GM13977 (cell line): ENCODE data around the gene GALNT16.
A peak's percentile ranks its signal among the peaks of the same experiment; 100 is the strongest.

Experiments used
- DNase-seq: peaks from one replicate; pipeline ENCODE4 v3.0.0; 2012; ENCODE audit warnings: low spot score
- CTCF ChIP-seq: IDR thresholded peaks from 2 replicates; pipeline ENCODE4 v1.5.1; 2012; ENCODE audit warnings: mild to moderate bottlenecking, control low read depth; ENCODE audit not compliant: insufficient read depth; ENCODE audit errors: extremely low read depth, missing control alignments
- in situ Hi-C: fragments of 300-500 bp; cut with MboI; formaldehyde crosslinking; loops from one replicate; pipeline ENCODE4 v1.12.0; 2022; ENCODE audit warnings: low sequenced_read_pairs, low pct_unique_long_range_greater_than_20kb, mixed read lengths, inconsistent platforms; ENCODE audit not compliant: unreplicated experiment

The GALNT16 gene

GRCh38 chr14:69281450-69282169, 21.7 kb downstream of the GALNT16 start:
- DNase-seq, result peak; percentile 65
- in situ Hi-C loops, result no loop called here
- TF ChIP-seq CTCF, result no peak

DNA sequence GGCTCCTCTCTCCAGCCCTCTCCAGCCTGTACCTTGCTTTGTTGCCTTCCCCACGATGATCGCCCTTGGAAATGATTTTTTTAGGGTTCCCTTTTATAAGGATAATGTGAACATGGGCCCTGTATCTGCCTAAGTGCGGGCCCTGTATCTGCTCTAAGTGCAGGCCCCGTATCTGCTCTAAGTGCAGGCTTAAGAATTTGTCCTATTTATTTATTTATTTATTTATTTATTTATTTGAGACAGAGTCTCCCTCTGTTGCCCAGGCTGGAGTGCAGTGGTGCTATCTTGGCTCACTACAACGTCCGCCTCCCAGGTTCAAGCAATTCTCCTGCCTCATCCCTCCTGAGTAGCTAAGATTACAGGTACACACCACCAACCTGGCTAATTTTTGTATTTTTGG, 22.5 kb downstream of the GALNT16 start:
- no peak for TF ChIP-seq CTCF
- no peak for DNase-seq
- in situ Hi-C loops, result no loop called here

DNA sequence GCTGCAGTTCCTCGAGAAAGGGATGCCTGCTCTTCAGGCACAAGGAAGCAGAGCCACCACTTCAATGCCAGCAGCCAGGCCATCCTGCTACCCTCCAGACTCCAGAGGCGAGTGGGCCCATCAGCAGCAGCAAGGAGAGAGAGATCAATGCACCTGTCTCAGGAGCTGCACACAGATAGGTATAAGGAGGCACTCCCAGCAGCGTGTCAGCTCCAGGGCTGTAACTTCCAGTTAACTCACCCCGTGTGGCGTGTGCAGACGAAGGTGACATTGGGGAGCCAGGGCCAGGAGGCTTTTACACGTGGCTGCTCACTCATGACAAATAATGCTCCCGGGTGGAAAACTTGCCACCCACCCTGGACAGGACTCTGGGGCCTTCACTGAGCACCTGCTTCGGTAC, 24.2 kb downstream of the GALNT16 start:
- in situ Hi-C loops, result no loop called here
- no peak for DNase-seq
- TF ChIP-seq CTCF, result no peak

DNA sequence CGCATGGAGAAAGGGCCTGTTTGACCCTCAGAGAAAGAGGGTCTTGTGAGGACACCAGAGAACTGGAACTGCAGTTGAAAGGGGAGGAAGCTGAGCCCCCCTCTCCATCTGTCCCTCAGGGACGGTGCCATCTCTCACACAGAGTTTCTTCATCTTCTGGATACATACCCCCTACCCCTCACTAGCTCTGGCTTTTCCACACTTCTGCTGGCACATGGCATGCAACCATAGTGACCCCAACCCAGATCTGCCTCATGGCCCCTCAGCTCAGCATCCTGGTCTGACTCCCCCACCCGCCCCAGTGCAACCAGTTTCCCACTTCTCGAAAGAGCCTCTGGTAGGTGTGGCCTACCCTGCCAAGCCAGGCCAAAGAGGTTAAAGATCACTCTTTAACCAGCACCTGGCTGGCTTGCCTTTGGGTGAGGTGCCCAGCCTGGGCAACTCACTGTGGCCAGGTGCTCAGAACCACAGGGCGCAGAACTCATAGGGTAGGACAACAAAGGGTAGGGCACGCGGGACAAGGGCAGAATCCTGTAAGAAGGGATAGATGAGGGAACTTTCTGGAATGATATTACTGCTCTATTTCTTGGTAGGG, 25.8 kb downstream of the GALNT16 start:
- no peak for TF ChIP-seq CTCF
- no peak for DNase-seq
- in situ Hi-C loops, result no loop called here

DNA sequence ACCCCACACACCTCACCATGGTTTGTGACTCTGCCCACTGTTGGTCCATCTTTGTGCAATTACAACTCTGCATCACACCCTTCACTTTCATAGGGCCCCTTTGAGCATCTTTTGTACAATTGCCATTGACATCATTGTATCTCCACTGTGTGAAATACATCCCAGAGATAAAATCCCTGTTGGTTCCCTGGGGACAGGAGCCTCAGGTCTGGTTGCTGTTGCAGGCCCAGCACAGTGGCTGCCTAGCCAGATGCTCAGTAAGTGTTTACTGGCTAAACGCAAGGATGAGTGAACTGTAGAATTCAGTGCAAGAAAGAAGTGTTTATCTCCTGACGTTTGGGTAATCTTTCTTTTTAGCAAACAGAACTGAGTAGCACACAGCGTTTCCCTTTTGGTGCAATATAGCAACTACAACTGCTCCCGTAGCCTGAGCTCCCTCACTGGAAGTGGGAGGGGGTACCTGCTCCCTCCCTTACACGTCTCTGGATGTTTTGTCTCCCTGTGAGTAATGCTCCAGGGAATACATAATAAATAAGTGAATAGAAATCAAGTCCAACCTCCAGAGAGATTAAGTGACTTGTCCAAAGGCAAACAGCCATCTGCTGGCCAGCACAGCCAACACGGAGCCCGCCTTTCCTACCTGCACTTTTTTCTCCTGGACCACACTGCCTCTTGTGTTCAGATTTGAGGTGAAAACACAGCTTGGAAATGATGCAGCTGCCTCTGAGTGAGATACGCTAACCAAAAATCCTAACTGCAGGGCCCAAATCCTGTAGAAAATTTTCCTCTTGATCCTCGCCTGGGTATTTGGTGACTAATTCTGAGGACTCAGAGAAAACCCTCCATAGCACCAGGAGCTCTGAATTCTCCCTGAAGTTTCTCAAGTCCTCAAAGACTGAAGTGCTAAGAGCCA, 27.4 kb downstream of the GALNT16 start:
- DNase-seq, result no peak
- in situ Hi-C loops, result no loop called here
- no peak for TF ChIP-seq CTCF

GRCh38 chr14:69288011-69288771, 28.2 kb downstream of the GALNT16 start:
- no peak for DNase-seq
- TF ChIP-seq CTCF, result no peak
- in situ Hi-C loops, result no loop called here
